GM19025 (cell line): ENCODE measurements around the gene COX6A2.

Experiments
- ATAC-seq: cut with Tn5 transposase; IDR thresholded peaks from one replicate; pipeline ENCODE4 v1.9.1; 2021; ENCODE audit warnings: mild to moderate bottlenecking, low read depth, moderate library complexity; ENCODE audit not compliant: unreplicated experiment

The COX6A2 gene

GRCh38 chr16:31411024-31411844, 16.9 kb downstream of the COX6A2 start:
- ATAC-seq: no peak

DNA sequence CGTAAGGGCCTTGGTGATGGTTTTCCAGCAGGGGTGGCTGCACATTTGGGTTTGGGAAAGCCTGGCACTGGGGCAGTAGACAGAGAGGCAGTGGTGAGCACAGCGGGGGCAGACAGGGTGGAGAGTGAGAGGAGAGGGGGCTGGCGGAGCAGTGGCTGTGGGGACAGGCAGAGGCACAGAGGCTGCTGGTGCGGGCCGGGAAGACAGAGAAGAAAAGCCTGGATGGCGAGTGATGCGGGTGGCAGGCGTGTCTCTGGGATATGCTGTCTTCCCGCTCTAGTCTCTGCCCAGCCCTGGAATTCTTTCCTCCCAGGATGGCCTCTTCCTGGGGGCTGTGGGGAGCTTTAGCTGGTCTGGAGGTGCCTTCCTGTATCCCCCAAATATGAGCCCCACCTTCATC, 18.1 kb downstream of the COX6A2 start:
- no peak for ATAC-seq

GRCh38 chr16:31409433-31409832, 18.7 kb downstream of the COX6A2 start:
- no peak for ATAC-seq

DNA sequence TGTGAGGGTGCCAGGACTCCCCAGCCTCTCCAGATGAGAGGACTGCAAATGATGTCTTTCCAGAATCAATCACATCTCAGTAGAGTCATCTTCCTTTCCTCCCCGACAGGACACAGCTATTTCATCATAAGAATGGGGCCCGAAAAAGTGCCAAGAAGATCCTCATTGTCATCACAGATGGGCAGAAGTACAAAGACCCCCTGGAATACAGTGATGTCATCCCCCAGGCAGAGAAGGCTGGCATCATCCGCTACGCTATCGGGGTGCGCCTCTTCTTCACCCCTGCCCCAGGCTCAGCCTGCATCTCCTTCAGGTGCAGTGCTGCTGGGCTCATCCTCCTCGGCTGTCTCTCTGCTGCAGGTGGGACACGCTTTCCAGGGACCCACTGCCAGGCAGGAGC, 20.8 kb downstream of the COX6A2 start:
- ATAC-seq: no peak

DNA sequence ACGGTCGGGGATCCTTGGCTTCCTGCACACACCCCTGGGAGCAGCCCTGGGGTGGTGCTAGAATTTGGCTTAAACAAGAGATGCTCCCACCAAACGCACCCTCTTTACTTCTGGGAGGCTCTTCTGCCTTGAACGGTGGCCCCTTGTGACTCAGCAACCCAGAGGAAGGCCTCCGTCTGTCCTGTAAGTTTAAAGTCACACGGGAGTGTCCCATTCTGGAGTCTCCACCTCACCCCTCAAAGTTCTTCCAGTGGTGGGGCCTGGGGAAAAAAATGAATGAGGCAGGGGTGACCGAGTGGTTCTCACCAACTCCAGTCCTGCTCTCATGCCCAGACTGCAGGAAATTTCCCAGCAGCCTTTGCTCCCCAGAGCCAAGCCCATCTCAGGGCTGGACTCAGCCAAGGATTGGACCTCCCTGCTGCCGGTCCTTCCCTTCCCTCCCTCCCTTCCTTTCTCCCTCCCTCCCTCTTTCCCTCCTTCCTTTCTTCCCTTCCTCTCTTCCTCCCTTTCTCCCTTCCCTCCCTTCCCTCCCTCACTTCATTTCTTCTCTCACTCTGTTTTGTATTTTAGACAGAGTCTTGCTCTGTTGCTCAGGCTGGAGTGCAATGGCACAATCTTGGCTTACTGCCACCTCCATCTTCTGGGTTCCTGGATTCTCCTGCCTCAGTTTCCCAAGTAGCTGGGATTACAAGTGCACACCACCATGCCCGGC, 23.7 kb downstream of the COX6A2 start:
- no peak for ATAC-seq

DNA sequence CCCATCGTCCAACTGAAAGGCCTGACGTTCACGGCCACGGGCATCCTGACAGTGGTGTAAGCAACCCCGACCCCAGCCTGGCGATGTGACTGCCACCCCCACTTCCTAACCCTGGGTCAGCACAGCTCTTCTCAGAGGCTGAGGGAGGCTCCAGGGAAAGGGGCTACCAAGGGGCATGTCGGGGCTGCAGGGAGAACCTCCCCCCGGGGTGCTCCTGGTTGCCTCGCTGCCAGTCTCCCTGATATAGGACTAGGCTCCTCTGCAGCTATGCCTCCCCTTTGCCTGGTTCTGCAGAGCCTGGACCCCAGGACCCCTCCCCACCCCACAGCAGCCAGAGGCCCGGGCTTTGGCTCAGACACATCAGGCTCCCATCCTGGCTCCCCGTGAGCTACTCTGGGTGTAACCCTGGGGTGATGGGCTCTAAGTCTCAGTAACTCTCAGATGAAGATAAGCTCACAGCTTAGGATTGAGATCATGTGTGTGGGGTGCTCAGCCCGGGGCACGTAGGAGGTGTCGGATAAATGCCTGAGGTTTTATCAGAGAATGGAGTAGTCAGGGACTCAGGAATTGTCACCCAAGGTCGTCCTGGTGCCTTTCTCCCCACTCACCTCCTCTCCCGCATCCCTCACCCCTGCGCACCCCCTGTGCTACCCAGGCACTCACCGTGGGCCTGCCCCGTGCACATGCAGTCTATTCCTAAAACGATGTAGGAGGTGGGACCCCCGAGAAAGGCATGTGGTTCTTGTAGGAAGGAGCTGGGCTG, 24.4 kb downstream of the COX6A2 start:
- no peak for ATAC-seq

- ATAC-seq: no peak
Observed at GRCh38 chr16:31402687-31403086, 25.5 kb downstream of the COX6A2 start.

GRCh38 chr16:31401436-31401835, 26.7 kb downstream of the COX6A2 start:
- no peak for ATAC-seq

- no peak for ATAC-seq
Observed at GRCh38 chr16:31400191-31400590, 28.0 kb downstream of the COX6A2 start.

DNA sequence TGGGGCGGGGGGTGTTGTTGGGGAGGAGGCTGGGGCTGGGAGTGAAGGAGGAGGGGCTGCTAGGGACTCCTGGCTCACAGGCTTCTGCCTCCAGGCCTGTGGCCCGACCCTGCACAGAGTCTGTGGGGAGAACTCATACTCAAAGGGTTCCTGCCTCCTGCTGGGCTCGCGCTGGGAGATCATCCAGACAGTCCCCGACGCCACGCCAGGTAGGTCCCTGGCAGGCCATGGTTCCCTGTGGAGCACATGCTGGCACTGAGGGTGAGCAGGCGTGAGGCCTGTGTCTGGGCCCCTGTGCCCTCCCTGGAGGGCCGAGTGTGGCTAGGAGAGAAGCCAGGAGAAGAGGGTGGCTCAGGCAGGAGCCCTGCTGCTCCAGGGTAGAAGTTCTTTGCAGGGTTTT, 30.5 kb downstream of the COX6A2 start:
- ATAC-seq: no peak

GRCh38 chr16:31397096-31397660, 31.0 kb downstream of the COX6A2 start:
- no peak for ATAC-seq

GRCh38 chr16:31395647-31396046, 32.5 kb downstream of the COX6A2 start:
- ATAC-seq: no peak

GRCh38 chr16:31393056-31393455, 35.1 kb downstream of the COX6A2 start, which contains the start of gene ITGAD:
Gene ITGAD, plus strand, starts transcription at chr16:31393335. Its CDS starts 26 bp downstream, at chr16:31393361.
- ATAC-seq: no peak

DNA sequence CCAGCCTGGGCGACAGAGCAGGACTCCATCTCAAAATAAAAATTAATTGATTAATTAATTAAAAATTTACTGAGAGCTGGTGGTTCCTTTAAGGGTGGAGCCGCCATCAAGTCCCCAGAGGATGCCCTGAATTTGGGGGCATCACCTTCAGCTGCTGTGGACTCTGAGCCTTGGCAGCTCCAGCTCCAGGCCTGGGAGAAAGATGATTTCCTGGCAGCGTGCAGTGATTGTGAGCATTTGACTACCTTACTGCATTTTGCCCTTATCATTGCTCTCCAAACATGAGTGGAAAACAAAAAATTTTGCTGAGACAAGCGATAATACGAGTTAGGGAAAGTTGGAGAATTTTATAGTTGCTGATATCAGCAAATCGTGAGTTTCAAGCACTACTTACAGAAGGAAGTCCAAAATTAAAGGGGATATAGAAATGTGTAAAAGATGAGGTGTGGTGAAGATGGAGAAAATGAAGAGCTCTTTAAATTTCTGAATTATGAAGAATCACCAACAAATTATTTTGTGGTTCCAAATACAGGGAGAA, 37.6 kb downstream of the COX6A2 start:
- ATAC-seq: no peak

- no peak for ATAC-seq
Observed at GRCh38 chr16:31388535-31388934, 39.6 kb downstream of the COX6A2 start.

- no peak for ATAC-seq
Observed at GRCh38 chr16:31386157-31386984, 41.8 kb downstream of the COX6A2 start.

- ATAC-seq: no peak
Observed at GRCh38 chr16:31385680-31386079, 42.5 kb downstream of the COX6A2 start.

GRCh38 chr16:31382485-31383161, 45.5 kb downstream of the COX6A2 start:
- ATAC-seq: no peak

GRCh38 chr16:31380201-31380600, 48.0 kb downstream of the COX6A2 start:
- no peak for ATAC-seq
